ENCODE data around the gene SLC25A34. TPM values are rescaled to one million over a fixed set of nuclear protein-coding genes. Genes with fewer than 3 reads are reported as not detected.

Gene SLC25A34
- total RNA-seq, 1 donor from 2014 or later = 3.5 TPM

DNA sequence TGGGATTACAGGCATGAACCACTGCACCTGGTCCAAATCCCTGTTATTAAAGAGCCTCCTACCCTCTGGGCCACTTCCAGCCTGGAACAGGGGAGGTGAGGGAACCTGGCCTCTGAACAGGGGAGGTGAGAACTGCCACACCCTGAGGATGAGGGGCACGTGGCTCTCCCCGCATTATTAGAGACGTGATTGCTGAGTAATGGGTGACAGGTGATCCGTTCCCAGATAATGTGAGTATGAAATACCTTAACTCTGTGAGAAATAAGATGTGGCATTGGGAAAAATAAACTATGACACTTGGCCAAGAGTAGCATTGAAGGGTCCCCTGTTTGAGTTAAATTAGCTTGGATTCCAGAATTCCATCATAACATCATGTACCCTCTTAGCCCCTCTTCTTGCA is 13.6 kb upstream of the SLC25A34 start:
- intact Hi-C loops (cut with DNase I) = no loop called here
- Histone ChIP-seq H3K36me3 (peaks cover 95% of the 10 kb centered on the region), H3K27me3 (ENCODE audit: low read depth) (no peaks in the 10 kb centered on the region), H3K27ac (no peak overlapping the region), H3K4me3 (no peak overlapping the region), H3K4me1 (peaks cover 9% of the 10 kb centered on the region), H3K9me3 (no peaks in the 10 kb centered on the region)
- TF ChIP-seq CTCF (IDR thresholded peaks at IDR 0.05) = no peak
- no peak for DNase-seq
- ATAC-seq = no peak

DNA sequence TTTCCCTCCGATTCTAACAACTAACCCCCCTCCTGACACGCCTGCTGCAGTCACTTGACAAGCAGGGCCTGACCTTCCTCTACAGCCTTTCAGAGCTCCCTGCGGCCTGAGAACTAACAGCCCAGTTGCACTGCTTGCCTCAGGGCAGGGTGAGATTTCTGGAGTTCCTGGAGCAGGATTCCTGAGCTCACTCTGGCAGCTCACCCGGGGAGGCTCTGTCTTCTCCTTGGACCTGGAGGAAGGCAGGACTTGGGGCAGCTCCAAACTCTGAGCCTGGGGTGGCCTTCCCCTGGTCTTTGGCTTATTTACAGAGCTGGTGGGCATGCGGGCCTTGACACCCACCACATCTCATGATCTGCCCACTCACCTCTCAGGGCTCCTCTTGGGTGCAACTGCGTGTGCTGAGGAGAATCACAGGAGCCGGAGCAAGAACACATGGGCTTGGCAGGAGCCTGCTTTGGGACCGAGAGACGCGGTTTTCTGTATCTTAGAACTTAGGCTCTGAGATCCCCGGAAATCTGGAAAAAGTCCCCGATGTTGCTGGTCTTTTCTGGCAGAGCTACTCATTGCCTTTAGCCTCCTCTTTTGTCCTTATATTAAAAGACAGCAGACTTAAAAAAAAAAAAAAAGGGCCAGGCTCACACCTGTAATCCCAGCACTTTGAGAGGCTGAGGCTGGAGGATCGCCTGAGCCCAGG is 13.1 kb upstream of the SLC25A34 start:
- Histone ChIP-seq H3K36me3 (peaks cover 95% of the 10 kb centered on the region), H3K4me1 (peaks cover 3% of the 10 kb centered on the region), H3K9me3 (no peaks in the 10 kb centered on the region), H3K27ac (no peak overlapping the region), H3K27me3 (ENCODE audit: low read depth) (no peaks in the 10 kb centered on the region), H3K4me3 (no peak overlapping the region)
- DNase-seq (no peak), ATAC-seq (no peak)
- no peak for TF ChIP-seq CTCF (IDR thresholded peaks at IDR 0.05)
- intact Hi-C loops (cut with DNase I) = no loop called here

DNA sequence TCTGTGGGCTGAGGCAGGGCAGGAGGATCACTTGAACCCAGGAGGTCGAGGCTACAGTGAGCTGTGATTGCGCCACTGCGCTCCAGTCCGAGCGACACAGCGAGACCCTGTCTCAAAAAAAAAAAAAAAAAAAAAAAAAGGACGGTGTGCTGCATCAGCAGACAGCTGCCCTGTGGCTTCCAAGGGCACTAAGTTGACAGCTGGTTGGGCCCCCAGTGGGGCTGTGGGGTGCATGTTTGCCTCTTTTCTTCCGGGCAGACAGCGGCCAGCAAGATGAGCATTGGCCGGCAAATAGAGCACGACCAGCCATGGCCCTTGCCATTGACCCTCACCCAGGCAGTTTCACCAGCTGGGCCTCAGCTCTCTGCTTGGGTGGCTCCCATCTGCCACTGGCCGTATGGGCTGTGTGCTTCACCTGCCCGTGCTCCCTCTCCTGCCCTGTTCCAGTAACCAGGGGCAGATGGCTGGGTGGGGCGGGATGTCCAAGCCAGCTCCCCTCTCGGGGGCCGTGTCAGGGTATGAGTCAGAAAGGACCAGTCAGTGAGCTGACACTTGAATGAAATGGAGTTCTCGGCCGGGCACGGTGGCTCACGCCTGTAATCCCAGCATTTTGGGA is 12.3 kb upstream of the SLC25A34 start:
- DNase-seq (no peak), ATAC-seq (no peak)
- Histone ChIP-seq H3K4me1 (no peaks in the 10 kb centered on the region), H3K4me3 (no peak overlapping the region), H3K36me3 (peaks cover 95% of the 10 kb centered on the region), H3K9me3 (no peaks in the 10 kb centered on the region), H3K27me3 (ENCODE audit: low read depth) (no peaks in the 10 kb centered on the region), H3K27ac (no peak overlapping the region)
- intact Hi-C loops (cut with DNase I) = no loop called here
- no peak for TF ChIP-seq CTCF (IDR thresholded peaks at IDR 0.05)

- no peak for ATAC-seq
- no peak for TF ChIP-seq CTCF (IDR thresholded peaks at IDR 0.05)
- intact Hi-C loops (cut with DNase I) = no loop called here
- H3K9me3 ChIP-seq = no peaks in the 10 kb centered on the region
- no peaks in the 10 kb centered on the region for H3K27me3 ChIP-seq (ENCODE audit: low read depth)
- H3K4me3 ChIP-seq = no peak overlapping the region
- H3K36me3 ChIP-seq = peaks cover 95% of the 10 kb centered on the region
- no peaks in the 10 kb centered on the region for H3K4me1 ChIP-seq
- no peak for DNase-seq
- H3K27ac ChIP-seq = no peak overlapping the region
These were observed 10.8 kb upstream of the SLC25A34 start for GRCh38 chr1:15724949-15725880.

GRCh38 chr1:15726508-15726907 is 9.6 kb upstream of the SLC25A34 start:
- DNase-seq = no peak
- no peaks in the 10 kb centered on the region for H3K27me3 ChIP-seq (ENCODE audit: low read depth)
- no peak for ATAC-seq
- H3K36me3 ChIP-seq = peaks cover 95% of the 10 kb centered on the region
- no peak overlapping the region for H3K27ac ChIP-seq
- no peaks in the 10 kb centered on the region for H3K9me3 ChIP-seq
- intact Hi-C loops (cut with DNase I) = no loop called here
- no peak overlapping the region for H3K4me3 ChIP-seq
- TF ChIP-seq CTCF (IDR thresholded peaks at IDR 0.05) = no peak
- H3K4me1 ChIP-seq = no peaks in the 10 kb centered on the region

All from lower lobe of right lung (tissue), 2 donors.